ENCODE measurements around the gene CPNE2.

- no peak for TF ChIP-seq CTCF (optimal IDR thresholded peaks at IDR 0.05 in 1 of 3, IDR thresholded peaks at IDR 0.05 in 1 of 3, conservative IDR thresholded peaks at IDR 0.05 in 1 of 3; ENCODE audit: extremely low read depth in 1 of 3, insufficient read depth in 2 of 3, low read length in 3 of 3)
- TF ChIP-seq EZH2 (IDR thresholded peaks at IDR 0.05; ENCODE audit: low read length), result no peak
Measured at GRCh38 chr16:57069635-57070370, 22.6 kb upstream of the CPNE2 start.

Measured in keratinocyte (primary cell).